Aorta (tissue), 5 donors: ENCODE results near the gene TNS1. TPM values are rescaled to one million over a fixed set of nuclear protein-coding genes. Genes with fewer than 3 reads are reported as not detected.
A peak's percentile ranks its signal among the peaks of the same experiment; 100 is the strongest.

Source experiments
- ATAC-seq: fragments of 200-7000 bp; cut with Tn5 transposase; one replicate; pipeline ENCODE4 v1.9.1; 2022; ENCODE audit warnings: moderate library complexity; ENCODE audit not compliant: low FRiP score
- DNase-seq, 2 donors: peaks; one replicate each; pipeline ENCODE4 v3.0.0-alpha.2; 2020
- H3K27ac ChIP-seq, 2 donors: one replicate each; pipeline ENCODE4 v1.5.1; 2013; ENCODE audit warnings: low read length in 2 of 2, mild to moderate bottlenecking in 2 of 2, moderate library complexity in 2 of 2, control low read depth in 1 of 2, inconsistent platforms in 1 of 2, low read depth in 1 of 2
- H3K27me3 ChIP-seq, 2 donors: one replicate each; pipeline ENCODE4 v1.6.1; 2013; ENCODE audit warnings: control low read depth in 1 of 2, low read length in 1 of 2, mild to moderate bottlenecking in 1 of 2, moderate library complexity in 1 of 2; ENCODE audit not compliant: insufficient read depth in 2 of 2, control insufficient read depth in 1 of 2
- H3K36me3 ChIP-seq, 2 donors: one replicate each; pipeline ENCODE4 v1.6.1; 2013; ENCODE audit warnings: control low read depth in 1 of 2, low read length in 1 of 2, mild to moderate bottlenecking in 1 of 2; ENCODE audit not compliant: insufficient read depth in 2 of 2, control insufficient read depth in 1 of 2
- H3K4me1 ChIP-seq, 2 donors: one replicate each; pipeline ENCODE4 v1.6.1; 2013; ENCODE audit warnings: low read length in 2 of 2, control low read depth in 1 of 2, mild to moderate bottlenecking in 1 of 2, moderate library complexity in 1 of 2; ENCODE audit not compliant: insufficient read depth in 2 of 2, control insufficient read depth in 1 of 2
- H3K4me3 ChIP-seq, 2 donors: one replicate each; pipeline ENCODE4 v1.5.1; 2013; ENCODE audit warnings: low read length in 2 of 2, control low read depth in 1 of 2, mild to moderate bottlenecking in 1 of 2
- H3K9me3 ChIP-seq: one replicate; pipeline ENCODE4 v1.6.1; 2013; ENCODE audit warnings: mild to moderate bottlenecking, low read length; ENCODE audit not compliant: control insufficient read depth
- WGBS, 2 donors: extraction: QIAGEN DNeasy Blood & Tissue Kit; methylation state at CpG; one replicate each; pipeline ENCODE4 v1.1.7; 2013; 5-methylcytosine and 5-hydroxymethylcytosine counted together
- intact Hi-C, 2 donors: fragments of 100-400 bp; cut with DNase I; formaldehyde crosslinking; loops; one replicate each; pipeline versions ENCODE4 v1.14.2 to v1.15.0; 2022
- polyA plus RNA-seq, 2 donors: library from polyadenylated mRNA; stranded (reverse); fragments of 200-250 nt; gene quantifications; one replicate each; pipeline ENCODE4 v1.2.3, GENCODE V29; 2013
- total RNA-seq, 2 donors: library from RNA; stranded (reverse); fragmentation: NEBNext Ultra II Directional; extraction: Animal tissue kit (Norgen Biotek cat#: 25700); gene quantifications; one replicate each; pipeline ENCODE4 v1.2.1, GENCODE V29; 2021
- donor health status: healthy with polysubstance abuse.
- donor health status: Bipolar disorder and iron deficiency.
- donor health status: DM: no; HTN: no; CAD: no.
- donor health status: DM: no; HTN: no; CAD: no.
- donor health status: DM: yes; HTN: yes; CAD: no.

TNS1 gene
- total and polyA plus RNA-seq, 4 donors, result 303 to 1,949 (median 930) TPM

DNA sequence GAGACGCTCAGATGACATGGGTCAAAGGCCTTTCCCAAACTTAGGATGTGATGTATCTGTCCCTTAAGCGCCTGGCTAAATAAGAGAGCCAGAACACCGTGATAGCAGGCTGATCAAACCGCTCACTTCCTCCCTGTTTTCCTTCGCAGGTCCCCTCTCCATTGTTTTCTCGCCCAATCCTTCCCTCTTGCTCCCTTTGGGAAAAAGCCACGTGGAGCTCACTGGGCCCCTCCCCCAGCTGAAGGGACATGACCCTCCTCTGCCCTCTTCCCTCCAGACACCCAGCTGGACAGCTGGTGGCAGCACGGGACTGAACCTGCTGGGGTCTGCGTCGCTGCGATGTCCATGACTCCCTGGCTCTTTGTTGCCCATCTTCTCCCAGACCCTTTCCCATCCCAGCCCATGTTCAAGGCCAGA is 201.7 kb downstream of the TNS1 start:
- ATAC-seq, result no peak
- DNase-seq, result peak in 1 of 2 donors; percentile 40
- H3K9me3 ChIP-seq, result no peaks in the 10 kb centered on the region
- no peaks in the 10 kb centered on the region for H3K27me3 ChIP-seq
- no peak overlapping the region for H3K4me3 ChIP-seq
- intact Hi-C loops, result no loop called here
- H3K27ac ChIP-seq, result peak overlapping the region in 1 of 2 donors; percentile 0
- H3K4me1 ChIP-seq, result no peaks in the 10 kb centered on the region
- 45 to 47% methylated on average over 11 of the region's 11 CpGs for WGBS, 2 donors
- H3K36me3 ChIP-seq, result peaks cover 8% of the 10 kb centered on the region in 2 donors

DNA sequence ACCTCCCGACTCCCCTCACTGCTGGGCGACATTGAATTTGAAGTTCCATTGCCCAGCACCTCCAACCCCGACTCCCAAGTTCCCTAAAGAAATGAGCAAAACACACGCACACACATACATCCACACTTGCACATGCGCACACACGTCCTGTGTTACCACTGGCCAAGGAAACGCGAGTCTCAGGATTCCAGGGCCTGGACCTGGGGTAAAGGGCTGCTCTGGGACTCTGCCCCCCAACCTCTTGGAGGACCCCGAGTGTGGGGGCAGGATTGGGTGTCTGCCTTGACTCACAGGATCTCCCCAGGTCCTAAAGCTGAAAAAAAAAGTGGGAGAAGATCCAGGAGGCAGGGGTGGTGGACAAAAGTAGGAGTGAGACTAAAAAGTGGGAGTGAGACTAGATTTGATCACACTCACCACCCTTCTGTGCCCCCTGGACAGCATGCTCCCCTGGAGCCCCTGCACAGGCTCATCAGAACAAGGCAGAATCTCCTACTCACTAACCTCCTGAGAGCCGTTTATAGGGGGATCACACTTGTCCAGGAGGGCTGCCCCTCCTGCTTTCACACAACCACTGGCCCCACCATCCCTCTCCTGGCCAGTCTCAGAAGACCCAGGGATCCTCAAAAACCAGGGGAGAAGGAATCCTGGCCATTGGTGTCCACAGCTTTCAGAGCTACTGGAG is 202.2 kb downstream of the TNS1 start:
- ATAC-seq (no peak), DNase-seq (peak in 1 of 2 donors; percentile 38)
- Histone ChIP-seq H3K27ac (peak overlapping the region in 1 of 2 donors; percentile 7), H3K4me1 (no peaks in the 10 kb centered on the region), H3K36me3 (peaks cover 8% of the 10 kb centered on the region in 2 donors), H3K4me3 (no peak overlapping the region), H3K27me3 (no peaks in the 10 kb centered on the region), H3K9me3 (no peaks in the 10 kb centered on the region)
- intact Hi-C loops, result no loop called here
- WGBS, 2 donors, result 58 to 59% methylated on average over 10 of the region's 10 CpGs

DNA sequence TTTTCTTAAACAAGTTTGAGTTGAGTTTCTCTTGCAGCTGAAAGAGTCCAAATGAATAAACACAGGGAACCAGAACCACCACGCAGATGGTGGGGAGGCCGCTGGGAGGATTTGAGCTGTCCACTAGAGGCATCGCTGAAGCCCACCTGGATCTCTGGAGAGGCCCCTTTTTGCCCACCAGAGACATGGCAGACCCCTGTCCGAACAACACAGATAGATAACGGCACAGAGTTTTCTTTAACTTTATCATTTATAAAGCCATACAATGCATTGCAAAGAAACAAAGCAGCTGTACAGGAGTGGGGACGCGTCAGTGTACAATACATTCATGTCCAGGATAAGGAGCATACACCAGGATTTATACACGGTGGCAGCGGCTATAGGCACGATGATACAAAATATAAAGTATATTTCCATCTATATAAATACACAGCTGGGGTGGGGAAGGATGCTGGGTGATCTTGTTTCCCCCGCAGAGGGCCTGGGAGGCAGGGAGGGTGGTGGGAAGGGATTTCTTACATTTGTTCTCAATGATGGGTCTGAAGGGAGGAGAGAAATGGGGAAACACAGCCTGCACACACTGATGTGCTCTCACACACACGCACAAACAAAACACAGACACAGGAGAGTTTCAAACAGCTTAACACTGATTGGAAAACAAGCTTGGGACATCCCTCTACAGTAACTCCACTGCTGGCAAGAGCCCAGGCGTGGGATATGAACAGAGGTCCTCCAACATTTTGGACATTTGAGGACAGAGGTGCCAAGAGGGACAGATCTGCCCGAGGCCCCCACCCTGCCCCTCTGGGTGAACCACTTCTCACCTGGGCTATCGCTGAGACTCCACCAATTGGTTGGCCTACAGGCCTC is 203.0 kb downstream of the TNS1 start:
- H3K27ac ChIP-seq, result no peak overlapping the region
- no peak overlapping the region for H3K4me3 ChIP-seq
- WGBS, 2 donors, result 59 to 62% methylated on average over 15 of the region's 15 CpGs
- no peaks in the 10 kb centered on the region for H3K27me3 ChIP-seq
- H3K4me1 ChIP-seq, result no peaks in the 10 kb centered on the region
- DNase-seq, result peak in 1 of 2 donors; percentile 46
- intact Hi-C loops, result no loop called here
- peaks cover 8% of the 10 kb centered on the region in 2 donors for H3K36me3 ChIP-seq
- ATAC-seq, result no peak
- H3K9me3 ChIP-seq, result no peaks in the 10 kb centered on the region

DNA sequence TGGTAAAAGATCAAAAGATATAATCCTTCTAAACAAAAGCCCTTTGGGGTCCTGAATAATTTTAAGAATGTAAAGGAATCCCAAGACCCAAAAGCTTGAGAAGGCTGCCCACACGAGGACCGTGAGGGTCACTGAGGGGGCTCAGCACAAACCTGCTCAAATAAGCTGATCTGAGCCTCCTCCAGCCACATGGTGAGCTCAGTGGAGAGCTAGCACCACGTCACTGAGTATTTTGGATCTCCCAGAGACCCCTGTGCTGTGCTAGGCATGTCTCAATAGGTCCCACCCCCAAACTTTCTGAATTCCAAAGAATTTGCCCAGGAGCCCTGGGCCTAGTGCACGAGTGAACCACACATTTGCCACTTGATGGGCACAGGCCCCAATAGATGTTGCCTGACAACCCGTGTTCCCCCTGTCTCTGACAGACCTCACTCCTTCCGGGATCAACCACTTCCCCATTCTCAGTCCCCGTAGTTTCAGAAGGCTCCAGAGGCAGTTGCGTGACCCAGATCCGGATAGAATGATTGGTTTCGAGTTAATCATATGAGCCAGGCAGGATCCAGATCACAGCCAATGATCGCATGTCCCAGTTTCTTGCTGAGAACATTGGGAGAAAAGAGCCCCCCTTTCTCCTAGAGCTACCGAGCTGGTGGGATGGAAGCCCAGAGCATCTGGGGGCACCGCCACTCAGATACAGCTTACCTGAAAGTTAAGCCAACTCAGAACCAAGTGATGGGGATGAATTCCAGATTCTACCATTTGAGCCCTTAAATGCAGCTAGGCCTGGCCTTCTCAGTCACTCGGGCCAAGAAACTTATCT is 203.8 kb downstream of the TNS1 start:
- H3K36me3 ChIP-seq, result peaks cover 4 to 6% of the 10 kb centered on the region in 2 donors
- H3K9me3 ChIP-seq, result no peaks in the 10 kb centered on the region
- peak overlapping the region in 1 of 2 donors; percentile 29 for H3K27ac ChIP-seq
- DNase-seq, result peak in 1 of 2 donors; percentile 81
- no peak for ATAC-seq
- H3K4me1 ChIP-seq, result no peaks in the 10 kb centered on the region
- no peaks in the 10 kb centered on the region for H3K27me3 ChIP-seq
- intact Hi-C loops, result no loop called here
- 42 to 45% methylated on average over 14 of the region's 14 CpGs for WGBS, 2 donors
- H3K4me3 ChIP-seq, result no peak overlapping the region

DNA sequence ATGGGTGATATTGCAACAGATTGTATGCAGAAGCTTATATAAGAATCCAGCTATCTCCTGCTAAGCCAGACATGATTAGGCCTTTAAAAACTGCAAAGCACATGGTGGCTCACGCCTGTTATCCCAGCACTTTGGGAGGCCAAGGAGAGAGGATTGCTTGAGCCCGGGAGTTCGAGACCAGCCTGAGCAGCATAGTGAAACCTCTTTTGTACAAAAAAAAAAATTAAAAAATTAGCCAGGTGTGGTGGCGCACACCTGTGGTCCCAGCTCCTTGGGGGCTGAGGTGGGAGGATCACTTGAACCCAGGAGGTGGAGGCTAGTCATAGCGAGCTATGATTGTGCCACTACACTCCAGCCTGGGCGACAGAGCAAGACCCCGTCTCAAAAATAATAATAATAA is 204.6 kb downstream of the TNS1 start:
- peaks cover 2 to 4% of the 10 kb centered on the region in 2 donors for H3K36me3 ChIP-seq
- DNase-seq (no peak), ATAC-seq (no peak)
- 83 to 92% methylated on average over 7 of the region's 7 CpGs for WGBS, 2 donors
- H3K27ac ChIP-seq, result no peak overlapping the region
- intact Hi-C loops, result no loop called here
- H3K4me3 ChIP-seq, result no peak overlapping the region
- H3K4me1 ChIP-seq, result no peaks in the 10 kb centered on the region
- H3K9me3 ChIP-seq, result no peaks in the 10 kb centered on the region
- no peaks in the 10 kb centered on the region for H3K27me3 ChIP-seq

DNA sequence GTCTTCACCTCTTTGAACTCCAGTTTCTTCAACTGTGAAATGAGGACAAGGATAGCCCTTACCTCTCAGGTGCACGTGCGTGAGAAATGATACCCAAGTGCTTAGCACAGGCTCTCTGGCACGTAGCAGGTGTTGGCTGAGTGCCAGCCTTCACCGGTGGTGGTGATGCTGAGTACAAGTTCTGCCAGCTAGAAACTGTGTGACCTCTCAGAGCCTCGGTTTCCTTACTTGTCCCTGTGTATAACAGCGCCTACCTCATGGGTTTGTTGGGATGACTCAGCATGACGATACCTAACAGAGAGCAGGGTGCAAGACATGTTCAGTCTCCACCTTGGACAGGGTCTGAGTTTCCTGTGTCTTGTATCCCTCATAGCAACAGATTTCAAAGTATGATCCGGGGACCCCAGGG is 205.1 kb downstream of the TNS1 start:
- no peak overlapping the region for H3K4me3 ChIP-seq
- H3K36me3 ChIP-seq, result no peaks in the 10 kb centered on the region
- H3K4me1 ChIP-seq, result no peaks in the 10 kb centered on the region
- H3K9me3 ChIP-seq, result no peaks in the 10 kb centered on the region
- 33 to 36% methylated on average over 8 of the region's 8 CpGs for WGBS, 2 donors
- intact Hi-C loops, result no loop called here
- DNase-seq (no peak), ATAC-seq (no peak)
- no peaks in the 10 kb centered on the region for H3K27me3 ChIP-seq
- peak overlapping the region in 1 of 2 donors; percentile 15 for H3K27ac ChIP-seq

DNA sequence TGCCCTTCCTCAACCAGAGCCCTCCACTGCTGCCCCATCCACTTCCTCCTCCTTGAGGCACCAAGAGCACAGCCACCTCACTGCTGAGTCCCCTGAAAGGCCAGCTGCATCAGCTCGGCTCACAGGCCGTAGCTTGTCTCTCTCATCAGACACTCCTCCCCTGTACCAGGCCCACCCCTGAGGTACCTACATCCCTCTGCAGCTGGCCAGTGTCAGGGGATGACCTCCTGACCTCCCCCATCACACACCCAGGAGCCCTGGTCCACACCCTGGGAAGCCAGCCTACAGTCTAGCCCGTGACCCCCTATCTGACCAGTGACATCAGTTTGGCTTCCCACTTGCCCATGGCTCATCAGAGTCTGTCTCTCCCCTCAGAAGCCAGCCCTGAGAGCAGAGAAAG is 205.6 kb downstream of the TNS1 start:
- H3K4me1 ChIP-seq, result no peaks in the 10 kb centered on the region

DNA sequence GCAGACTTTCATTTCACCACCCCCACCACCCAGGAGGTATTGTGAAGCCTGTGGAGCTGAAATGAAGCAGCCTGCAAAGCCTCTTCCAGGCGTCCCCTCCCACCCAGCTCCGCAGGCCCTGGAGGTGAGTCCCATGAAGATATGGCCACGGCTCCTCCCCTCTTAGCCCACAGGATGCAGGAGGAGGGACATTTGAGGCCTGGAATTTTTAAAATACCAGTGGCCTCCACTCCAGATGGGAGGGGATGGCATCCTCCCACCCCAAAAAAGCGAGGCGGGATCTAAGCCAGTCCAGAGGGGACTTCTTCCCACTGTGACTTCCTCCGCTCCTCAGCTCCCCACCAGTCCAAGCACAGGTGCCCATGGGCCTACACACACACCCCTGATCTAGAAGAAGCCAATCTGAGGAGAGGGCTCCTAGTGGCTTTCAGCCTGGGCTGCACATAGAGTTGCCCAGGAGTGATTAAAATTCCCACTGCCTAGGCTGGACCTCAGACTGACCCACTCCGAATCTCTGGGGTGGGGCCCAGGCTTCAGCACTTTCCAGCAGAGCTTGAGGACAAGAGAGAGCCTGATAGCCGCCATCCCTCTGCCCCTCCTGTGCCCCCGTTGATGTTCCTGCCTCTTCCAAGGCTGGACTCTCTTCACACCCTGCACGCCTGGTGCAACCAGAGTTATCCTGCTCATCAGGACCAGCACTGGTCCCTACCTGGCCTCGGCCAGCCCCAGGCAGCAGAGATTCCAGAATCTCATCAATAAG is 206.9 kb downstream of the TNS1 start:
- 51 to 55% methylated on average over 11 of the region's 11 CpGs for WGBS, 2 donors
- Histone ChIP-seq H3K4me1 (no peaks in the 10 kb centered on the region), H3K4me3 (no peak overlapping the region), H3K27me3 (no peaks in the 10 kb centered on the region), H3K9me3 (no peaks in the 10 kb centered on the region), H3K27ac (peak overlapping the region in 1 of 2 donors; percentile 14), H3K36me3 (no peaks in the 10 kb centered on the region)
- ATAC-seq, result no peak
- DNase-seq, result no peak
- intact Hi-C loops, result no loop called here

More for the DNA sequence above, 205.6 kb downstream of the TNS1 start:
- H3K36me3 ChIP-seq, result no peaks in the 10 kb centered on the region
- 35 to 44% methylated on average over 3 of the region's 3 CpGs for WGBS, 2 donors
- H3K4me3 ChIP-seq, result no peak overlapping the region
- H3K27me3 ChIP-seq, result no peaks in the 10 kb centered on the region
- DNase-seq (no peak), ATAC-seq (no peak)
- intact Hi-C loops, result no loop called here
- no peaks in the 10 kb centered on the region for H3K9me3 ChIP-seq
- peak overlapping the region in 1 of 2 donors; percentile 15 for H3K27ac ChIP-seq
